OCI-LY3 (cell line): ENCODE data around the gene ABHD17C.

Source experiments
- H2AFZ ChIP-seq: fragments of 200-600, 300-600 bp; shearing (Covaris generic); 2 replicates; pipeline ENCODE4 v1.6.0; 2014; ENCODE audit warnings: antibody characterized with exemption, low read depth, low read length
- H3K27ac ChIP-seq: fragments of 200-600, 300-600 bp; sonication (generic); 2 replicates; pipeline ENCODE4 v1.5.1; 2014; ENCODE audit warnings: mild to moderate bottlenecking, low read length, moderate library complexity, mixed read lengths
- H3K27me3 ChIP-seq: fragments of 200-600, 300-600 bp; sonication (generic); 2 replicates; pipeline ENCODE4 v1.6.1; 2014; ENCODE audit warnings: low read depth, low read length, mixed read lengths
- H3K36me3 ChIP-seq: fragments of 200-600, 300-600 bp; sonication (generic); replicated peaks from 2 replicates; pipeline ENCODE3; 2014; ENCODE audit warnings: low read depth, low read length, mixed read lengths
- H3K4me1 ChIP-seq: fragments of 300-600, 200-600 bp; sonication (generic); 2 replicates; pipeline ENCODE4 v1.6.1; 2014; ENCODE audit warnings: low read length, mixed read lengths
- H3K4me2 ChIP-seq: fragments of 200-600, 300-600 bp; sonication (generic); 2 replicates; pipeline ENCODE4 v1.6.1; 2014; ENCODE audit warnings: low read length, mixed read lengths
- H3K4me3 ChIP-seq: fragments of 300-600, 200-600 bp; sonication (generic); 2 replicates; pipeline ENCODE4 v1.5.1; 2014; ENCODE audit warnings: antibody characterized with exemption, mild to moderate bottlenecking, low read length, moderate library complexity
- H3K79me2 ChIP-seq: fragments of 300-600, 200-600 bp; shearing (Covaris generic); 2 replicates; pipeline ENCODE4 v1.6.1; 2014; ENCODE audit warnings: mild to moderate bottlenecking, low read length, mixed read lengths
- H3K9ac ChIP-seq: fragments of 300-600, 200-600 bp; shearing (Covaris generic); 2 replicates; pipeline ENCODE4 v1.6.0; 2014; ENCODE audit warnings: mild to moderate bottlenecking, low read length, moderate library complexity
- H3K9me3 ChIP-seq: fragments of 200-600, 300-600 bp; shearing (Covaris generic); 2 replicates; pipeline ENCODE4 v1.6.1; 2014; ENCODE audit warnings: low read length, mixed read lengths; ENCODE audit not compliant: insufficient read depth
- H4K20me1 ChIP-seq: fragments of 200-600, 300-600 bp; sonication (generic); 2 replicates; pipeline ENCODE4 v1.6.1; 2016; ENCODE audit warnings: low read length, mixed read lengths; ENCODE audit not compliant: insufficient read depth
- CTCF ChIP-seq: fragments of 200-600, 300-600 bp; sonication (generic); IDR thresholded peaks from 2 replicates; pipeline ENCODE4 v1.5.1; 2014; ENCODE audit warnings: antibody characterized with exemption, low read length, low read depth
- EZH2phosphoT487 ChIP-seq: fragments of 200-600 bp; shearing (Covaris generic); IDR thresholded peaks from 2 replicates; pipeline ENCODE4 v1.6.1; 2018; ENCODE audit warnings: antibody characterized with exemption, mixed run types, low read depth

ABHD17C gene

DNA sequence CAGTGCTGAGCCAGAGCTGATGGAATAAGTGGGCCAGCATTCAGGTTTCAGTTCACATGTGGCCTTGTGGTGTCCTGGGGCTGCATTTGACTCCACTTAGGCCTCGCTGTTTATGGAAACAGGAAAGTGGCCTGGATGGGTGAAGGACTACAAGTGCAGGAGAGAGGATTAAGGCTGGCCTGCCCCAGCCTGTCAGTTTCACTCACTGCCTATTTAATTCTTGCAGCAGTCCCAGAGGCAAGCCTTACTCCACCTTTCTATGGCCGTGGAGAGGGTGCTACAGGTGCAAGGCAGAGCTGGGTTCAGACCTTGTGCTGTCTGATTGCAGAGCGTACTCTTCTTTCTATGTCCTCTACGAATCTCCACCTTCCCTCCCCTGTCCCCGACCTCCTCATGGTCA lies 37.7 kb downstream of the ABHD17C start:
- peaks cover 59% of the 10 kb centered on the region for H4K20me1 ChIP-seq
- no peak overlapping the region for H3K4me2 ChIP-seq
- peaks cover 82% of the 10 kb centered on the region for H3K79me2 ChIP-seq
- no peak overlapping the region for H3K27ac ChIP-seq
- H3K4me1 ChIP-seq, result no peaks in the 10 kb centered on the region
- H3K9ac ChIP-seq, result no peak overlapping the region
- TF ChIP-seq CTCF (no peak), EZH2phosphoT487 (no peak)
- no peaks in the 10 kb centered on the region for H3K9me3 ChIP-seq
- H3K27me3 ChIP-seq, result no peaks in the 10 kb centered on the region
- H3K36me3 ChIP-seq, result no peaks in the 10 kb centered on the region
- no peak overlapping the region for H3K4me3 ChIP-seq
- no peak overlapping the region for H2AFZ ChIP-seq

DNA sequence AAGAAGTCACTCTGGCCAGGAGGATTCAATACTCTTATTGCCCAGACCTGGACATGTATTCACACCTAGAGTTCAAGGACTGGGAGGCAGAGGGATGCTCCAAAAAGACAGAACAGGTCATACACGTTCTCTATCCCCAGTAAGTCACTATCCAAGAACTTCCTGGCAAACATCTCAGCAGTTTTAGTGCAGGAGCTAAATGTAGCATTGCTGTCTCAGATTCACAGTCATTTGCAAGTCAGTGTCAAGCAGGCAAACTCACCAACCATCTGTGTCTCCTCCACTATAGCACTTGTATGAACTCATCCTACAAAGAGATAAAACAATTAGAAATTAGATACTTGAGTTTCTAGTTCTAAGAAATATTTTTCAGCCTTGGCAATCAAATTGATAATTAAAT lies 38.4 kb downstream of the ABHD17C start:
- Histone ChIP-seq H3K36me3 (no peaks in the 10 kb centered on the region), H3K79me2 (peaks cover 82% of the 10 kb centered on the region), H3K9me3 (no peaks in the 10 kb centered on the region), H3K9ac (no peak overlapping the region), H4K20me1 (peaks cover 59% of the 10 kb centered on the region), H3K4me3 (no peak overlapping the region), H3K4me1 (no peaks in the 10 kb centered on the region), H3K27me3 (no peaks in the 10 kb centered on the region), H2AFZ (no peak overlapping the region), H3K4me2 (no peak overlapping the region), H3K27ac (no peak overlapping the region)
- no peak for TF ChIP-seq EZH2phosphoT487
- no peak for TF ChIP-seq CTCF

- TF ChIP-seq EZH2phosphoT487, result no peak
- TF ChIP-seq CTCF, result no peak
- no peaks in the 10 kb centered on the region for H3K4me1 ChIP-seq
- H4K20me1 ChIP-seq, result peaks cover 65% of the 10 kb centered on the region
- H2AFZ ChIP-seq, result no peak overlapping the region
- no peaks in the 10 kb centered on the region for H3K9me3 ChIP-seq
- H3K36me3 ChIP-seq, result no peaks in the 10 kb centered on the region
- no peak overlapping the region for H3K4me3 ChIP-seq
- no peak overlapping the region for H3K27ac ChIP-seq
- no peak overlapping the region for H3K4me2 ChIP-seq
- no peaks in the 10 kb centered on the region for H3K27me3 ChIP-seq
- peaks cover 70% of the 10 kb centered on the region for H3K79me2 ChIP-seq
- H3K9ac ChIP-seq, result no peak overlapping the region
These were observed 40.2 kb downstream of the ABHD17C start for GRCh38 chr15:80735344-80735743.

DNA sequence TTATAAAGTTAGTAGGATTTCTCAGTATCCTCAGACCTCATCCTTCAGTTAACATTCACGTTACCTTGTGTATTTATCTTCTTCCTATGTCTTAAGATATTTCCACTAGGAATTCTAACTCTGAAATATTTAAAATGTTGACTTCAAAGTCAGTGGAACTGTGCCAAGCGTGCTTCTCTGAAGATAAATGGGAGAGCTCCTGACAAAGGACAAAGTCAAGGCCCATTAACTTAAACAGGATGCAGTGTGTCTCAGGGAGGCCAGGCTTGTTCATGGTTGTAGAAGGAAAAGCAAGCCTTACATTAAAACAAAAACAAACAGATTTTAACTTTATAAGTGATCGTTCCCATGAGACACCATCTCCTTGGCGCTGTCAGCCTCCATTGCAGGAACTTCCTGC lies 41.5 kb downstream of the ABHD17C start:
- Histone ChIP-seq H3K79me2 (peaks cover 71% of the 10 kb centered on the region), H3K4me2 (no peak overlapping the region), H3K27me3 (no peaks in the 10 kb centered on the region), H2AFZ (no peak overlapping the region), H3K4me1 (no peaks in the 10 kb centered on the region), H3K9me3 (no peaks in the 10 kb centered on the region), H3K27ac (no peak overlapping the region), H3K36me3 (no peaks in the 10 kb centered on the region), H3K4me3 (no peak overlapping the region), H4K20me1 (peaks cover 58% of the 10 kb centered on the region), H3K9ac (no peak overlapping the region)
- TF ChIP-seq CTCF (no peak), EZH2phosphoT487 (no peak)
